ENCODE data around the gene IL31.
"Not testable (repeated sequence)": the region's sequence is repeated elsewhere in the genome, so short reads cannot be mapped to it uniquely, and the experiment has no call there.

IL31 gene

GRCh38 chr12:122192441-122192840 lies 18.4 kb upstream of the IL31 start:
- DNase-seq (ENCODE audit: low read depth in 2 of 2): no peak

- peak; percentile 18 to 36 for DNase-seq (ENCODE audit: low read depth in 2 of 2)
Measured at GRCh38 chr12:122190842-122191668, 17.0 kb upstream of the IL31 start.

GRCh38 chr12:122189626-122190475 lies 15.8 kb upstream of the IL31 start:
- DNase-seq (ENCODE audit: low read depth in 2 of 2): no peak

GRCh38 chr12:122187466-122187865 lies 13.4 kb upstream of the IL31 start:
- DNase-seq (ENCODE audit: low read depth in 2 of 2): no peak

GRCh38 chr12:122185494-122186082 lies 11.6 kb upstream of the IL31 start:
- no peak for DNase-seq (ENCODE audit: low read depth in 2 of 2)

- no peak for DNase-seq (ENCODE audit: low read depth in 2 of 2)
Measured at GRCh38 chr12:122185079-122185478, 11.1 kb upstream of the IL31 start.

- no peak for DNase-seq (ENCODE audit: low read depth in 2 of 2)
Measured at GRCh38 chr12:122184517-122184916, 10.5 kb upstream of the IL31 start.

GRCh38 chr12:122183588-122183940 lies 9.5 kb upstream of the IL31 start:
- DNase-seq (ENCODE audit: low read depth in 2 of 2): no peak

- DNase-seq (ENCODE audit: low read depth in 2 of 2): no peak
Measured at GRCh38 chr12:122182887-122183587, 9.0 kb upstream of the IL31 start, which contains the start of gene LRRC43. LRRC43 (plus strand) TSS chr12:122183123; CDS start chr12:122183145, 22 bp downstream.

- not testable (repeated sequence) for DNase-seq (ENCODE audit: low read depth in 2 of 2)
Measured at GRCh38 chr12:122176473-122176872, 2.5 kb upstream of the IL31 start.

- DNase-seq (ENCODE audit: low read depth in 2 of 2): no peak
Measured at GRCh38 chr12:122172262-122172939, 1.6 kb downstream of the IL31 start.

- DNase-seq (ENCODE audit: low read depth in 2 of 2): no peak
Measured at GRCh38 chr12:122171399-122171798, 2.6 kb downstream of the IL31 start.

- DNase-seq (ENCODE audit: low read depth in 2 of 2): no peak
Measured at GRCh38 chr12:122168492-122168891, 5.5 kb downstream of the IL31 start.

GRCh38 chr12:122167356-122167925 lies 6.6 kb downstream of the IL31 start:
- no peak for DNase-seq (ENCODE audit: low read depth in 2 of 2)

- DNase-seq (ENCODE audit: low read depth in 2 of 2): no peak
Measured at GRCh38 chr12:122166422-122167349, 7.3 kb downstream of the IL31 start.

GRCh38 chr12:122162976-122163375 lies 11.0 kb downstream of the IL31 start:
- no peak for DNase-seq (ENCODE audit: low read depth in 2 of 2)

GRCh38 chr12:122161682-122162081 lies 12.3 kb downstream of the IL31 start:
- no peak for DNase-seq (ENCODE audit: low read depth in 2 of 2)

GRCh38 chr12:122160761-122161160 lies 13.3 kb downstream of the IL31 start:
- no peak for DNase-seq (ENCODE audit: low read depth in 2 of 2)

- DNase-seq (ENCODE audit: low read depth in 2 of 2): no peak
Measured at GRCh38 chr12:122159882-122160281, 14.1 kb downstream of the IL31 start.

Data from stimulated activated CD4-positive, alpha-beta T cell treated with anti-CD3 and anti-CD28 coated beads, Interleukin-1b, Interleukin-23, amount 100 ng/mL, for 1 hour (primary cell).